ENCODE data around the gene ZNF780A.
A peak's percentile ranks its signal among the peaks of the same experiment; 100 is the strongest.

The ZNF780A gene

DNA sequence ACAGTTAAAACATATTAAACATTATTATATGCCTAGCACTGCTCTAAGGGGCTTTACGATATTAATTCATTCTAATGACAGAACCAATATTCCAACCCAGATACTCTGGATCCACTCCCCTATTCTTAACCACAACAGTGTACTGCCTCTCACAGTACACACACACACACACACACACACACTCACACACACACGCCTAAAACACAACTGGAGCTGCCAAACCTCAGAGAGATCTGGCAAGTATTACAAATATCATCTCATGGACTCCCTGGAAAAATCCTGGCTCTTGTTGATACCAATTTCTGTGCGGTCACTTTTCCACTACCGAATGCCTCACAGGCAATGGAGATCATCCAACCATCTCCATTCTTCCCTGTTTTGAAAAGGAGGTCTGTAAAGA, 1.3 kb downstream of the ZNF780A start:
- Histone ChIP-seq H3K4me1 (ENCODE audit: control insufficient read depth, insufficient read depth, low read length) (peaks cover 16% of the 10 kb centered on the region), H3K9me3 (ENCODE audit: control insufficient read depth, insufficient read depth, low read depth, low read length) (peaks cover 4% of the 10 kb centered on the region; the same call in 1 of the 2 replicates), H3K27ac (ENCODE audit: extremely low read depth, low read depth, low read length) (no peak overlapping the region), H3K4me3 (ENCODE audit: low read depth, low read length) (peak overlapping the region; percentile 51), H3K36me3 (ENCODE audit: control insufficient read depth in 2 of 2, insufficient read depth in 1 of 2, low read length in 2 of 2) (peaks cover 12 to 27% of the 10 kb centered on the region in 2 experiments)
- CTCF ChIA-PET: interaction anchor here (0.6 to 1.2 kb wide), 3 partner anchors 50 to 128 kb away, joined by 3 to 6 read pairs (median 4); no protein-coding TSS in a partner anchor
- TF ChIP-seq ZNF768 (tag by site-specific recombination; IDR thresholded peaks at IDR 0.05) (no peak), ZNF169 (tag by site-specific recombination; IDR thresholded peaks at IDR 0.05) (no peak), ZNF184 (tag by site-specific recombination; IDR thresholded peaks at IDR 0.05) (no peak), BCL11A (tag by site-specific recombination; IDR thresholded peaks at IDR 0.05; ENCODE audit: low read depth) (no peak), ZNF114 (tag by site-specific recombination; IDR thresholded peaks at IDR 0.05) (no peak), ZNF529 (tag by site-specific recombination; IDR thresholded peaks at IDR 0.05; ENCODE audit: insufficient replicate concordance) (no peak), KLF7 (tag by site-specific recombination; IDR thresholded peaks at IDR 0.05; ENCODE audit: borderline replicate concordance) (no peak), ZNF266 (tag by site-specific recombination; IDR thresholded peaks at IDR 0.05; ENCODE audit: low read depth) (no peak), KLF1 (tag by site-specific recombination; IDR thresholded peaks at IDR 0.05) (no peak), ZNF24 (tag by site-specific recombination; IDR thresholded peaks at IDR 0.05) (peak; percentile 27; the same call in 1 of the 2 replicates), ZBTB20 (tag by site-specific recombination; IDR thresholded peaks at IDR 0.05) (no peak), HOXD13 (CRISPR knock-in tag; IDR thresholded peaks at IDR 0.05; ENCODE audit: borderline replicate concordance) (no peak), GLIS1 (tag by site-specific recombination; IDR thresholded peaks at IDR 0.05) (no peak), ZNF23 (tag by site-specific recombination; IDR thresholded peaks at IDR 0.05; ENCODE audit: borderline replicate concordance) (no peak), ZEB2 (tag by site-specific recombination; IDR thresholded peaks at IDR 0.05) (no peak), ZNF132 (tag by site-specific recombination; IDR thresholded peaks at IDR 0.05; ENCODE audit: borderline replicate concordance) (no peak), ZNF624 (tag by site-specific recombination; IDR thresholded peaks at IDR 0.05) (no peak), ZNF600 (tag by site-specific recombination; IDR thresholded peaks at IDR 0.05) (peak; percentile 19; the same call in 1 of the 2 replicates), ZNF335 (tag by site-specific recombination; conservative IDR thresholded peaks at IDR 0.05) (peak; percentile 5; the same call in 1 of the 2 replicates), ZNF501 (tag by site-specific recombination; IDR thresholded peaks at IDR 0.05) (no peak)
- TF ChIP-seq, protein P1, sequence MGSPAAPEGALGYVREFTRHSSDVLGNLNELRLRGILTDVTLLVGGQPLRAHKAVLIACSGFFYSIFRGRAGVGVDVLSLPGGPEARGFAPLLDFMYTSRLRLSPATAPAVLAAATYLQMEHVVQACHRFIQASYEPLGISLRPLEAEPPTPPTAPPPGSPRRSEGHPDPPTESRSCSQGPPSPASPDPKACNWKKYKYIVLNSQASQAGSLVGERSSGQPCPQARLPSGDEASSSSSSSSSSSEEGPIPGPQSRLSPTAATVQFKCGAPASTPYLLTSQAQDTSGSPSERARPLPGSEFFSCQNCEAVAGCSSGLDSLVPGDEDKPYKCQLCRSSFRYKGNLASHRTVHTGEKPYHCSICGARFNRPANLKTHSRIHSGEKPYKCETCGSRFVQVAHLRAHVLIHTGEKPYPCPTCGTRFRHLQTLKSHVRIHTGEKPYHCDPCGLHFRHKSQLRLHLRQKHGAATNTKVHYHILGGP (tag by site-specific recombination; IDR thresholded peaks at IDR 0.05): no peak
- TF ChIP-seq, protein P2, sequence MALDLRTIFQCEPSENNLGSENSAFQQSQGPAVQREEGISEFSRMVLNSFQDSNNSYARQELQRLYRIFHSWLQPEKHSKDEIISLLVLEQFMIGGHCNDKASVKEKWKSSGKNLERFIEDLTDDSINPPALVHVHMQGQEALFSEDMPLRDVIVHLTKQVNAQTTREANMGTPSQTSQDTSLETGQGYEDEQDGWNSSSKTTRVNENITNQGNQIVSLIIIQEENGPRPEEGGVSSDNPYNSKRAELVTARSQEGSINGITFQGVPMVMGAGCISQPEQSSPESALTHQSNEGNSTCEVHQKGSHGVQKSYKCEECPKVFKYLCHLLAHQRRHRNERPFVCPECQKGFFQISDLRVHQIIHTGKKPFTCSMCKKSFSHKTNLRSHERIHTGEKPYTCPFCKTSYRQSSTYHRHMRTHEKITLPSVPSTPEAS (tag by site-specific recombination; IDR thresholded peaks at IDR 0.05): peak; percentile 91
- TF ChIP-seq, protein P3, sequence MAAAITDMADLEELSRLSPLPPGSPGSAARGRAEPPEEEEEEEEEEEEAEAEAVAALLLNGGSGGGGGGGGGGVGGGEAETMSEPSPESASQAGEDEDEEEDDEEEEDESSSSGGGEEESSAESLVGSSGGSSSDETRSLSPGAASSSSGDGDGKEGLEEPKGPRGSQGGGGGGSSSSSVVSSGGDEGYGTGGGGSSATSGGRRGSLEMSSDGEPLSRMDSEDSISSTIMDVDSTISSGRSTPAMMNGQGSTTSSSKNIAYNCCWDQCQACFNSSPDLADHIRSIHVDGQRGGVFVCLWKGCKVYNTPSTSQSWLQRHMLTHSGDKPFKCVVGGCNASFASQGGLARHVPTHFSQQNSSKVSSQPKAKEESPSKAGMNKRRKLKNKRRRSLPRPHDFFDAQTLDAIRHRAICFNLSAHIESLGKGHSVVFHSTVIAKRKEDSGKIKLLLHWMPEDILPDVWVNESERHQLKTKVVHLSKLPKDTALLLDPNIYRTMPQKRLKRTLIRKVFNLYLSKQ (tag by site-specific recombination; IDR thresholded peaks at IDR 0.05; ENCODE audit: borderline replicate concordance): no peak
- TF ChIP-seq, protein P4, sequence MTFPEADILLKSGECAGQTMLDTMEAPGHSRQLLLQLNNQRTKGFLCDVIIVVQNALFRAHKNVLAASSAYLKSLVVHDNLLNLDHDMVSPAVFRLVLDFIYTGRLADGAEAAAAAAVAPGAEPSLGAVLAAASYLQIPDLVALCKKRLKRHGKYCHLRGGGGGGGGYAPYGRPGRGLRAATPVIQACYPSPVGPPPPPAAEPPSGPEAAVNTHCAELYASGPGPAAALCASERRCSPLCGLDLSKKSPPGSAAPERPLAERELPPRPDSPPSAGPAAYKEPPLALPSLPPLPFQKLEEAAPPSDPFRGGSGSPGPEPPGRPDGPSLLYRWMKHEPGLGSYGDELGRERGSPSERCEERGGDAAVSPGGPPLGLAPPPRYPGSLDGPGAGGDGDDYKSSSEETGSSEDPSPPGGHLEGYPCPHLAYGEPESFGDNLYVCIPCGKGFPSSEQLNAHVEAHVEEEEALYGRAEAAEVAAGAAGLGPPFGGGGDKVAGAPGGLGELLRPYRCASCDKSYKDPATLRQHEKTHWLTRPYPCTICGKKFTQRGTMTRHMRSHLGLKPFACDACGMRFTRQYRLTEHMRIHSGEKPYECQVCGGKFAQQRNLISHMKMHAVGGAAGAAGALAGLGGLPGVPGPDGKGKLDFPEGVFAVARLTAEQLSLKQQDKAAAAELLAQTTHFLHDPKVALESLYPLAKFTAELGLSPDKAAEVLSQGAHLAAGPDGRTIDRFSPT (tag by site-specific recombination; IDR thresholded peaks at IDR 0.05): no peak
- TF ChIP-seq, protein P5, sequence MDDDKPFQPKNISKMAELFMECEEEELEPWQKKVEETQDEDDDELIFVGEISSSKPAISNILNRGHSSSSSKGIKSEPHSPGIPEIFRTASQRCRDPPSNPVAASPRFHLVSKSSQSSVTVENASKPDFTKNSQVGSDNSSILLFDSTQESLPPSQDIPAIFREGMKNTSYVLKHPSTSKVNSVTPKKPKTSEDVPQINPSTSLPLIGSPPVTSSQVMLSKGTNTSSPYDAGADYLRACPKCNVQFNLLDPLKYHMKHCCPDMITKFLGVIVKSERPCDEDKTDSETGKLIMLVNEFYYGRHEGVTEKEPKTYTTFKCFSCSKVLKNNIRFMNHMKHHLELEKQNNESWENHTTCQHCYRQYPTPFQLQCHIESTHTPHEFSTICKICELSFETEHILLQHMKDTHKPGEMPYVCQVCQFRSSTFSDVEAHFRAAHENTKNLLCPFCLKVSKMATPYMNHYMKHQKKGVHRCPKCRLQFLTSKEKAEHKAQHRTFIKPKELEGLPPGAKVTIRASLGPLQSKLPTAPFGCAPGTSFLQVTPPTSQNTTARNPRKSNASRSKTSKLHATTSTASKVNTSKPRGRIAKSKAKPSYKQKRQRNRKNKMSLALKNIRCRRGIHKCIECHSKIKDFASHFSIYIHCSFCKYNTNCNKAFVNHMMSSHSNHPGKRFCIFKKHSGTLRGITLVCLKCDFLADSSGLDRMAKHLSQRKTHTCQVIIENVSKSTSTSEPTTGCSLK (tag by site-specific recombination; IDR thresholded peaks at IDR 0.05): no peak; the same call in 1 of the 2 replicates
- POLR2A ChIA-PET: interaction anchor here (2.0 to 2.3 kb wide), 2 partner anchors 34 to 243 kb away, joined by 11 to 12 read pairs; partner anchors contain the start of genes FBL and ZNF780B

Data from HEK293 (cell line).